Activated CD4-positive, alpha-beta memory T cell treated with anti-CD3 and anti-CD28 coated beads, Interleukin-2, amount 10 ng/mL, durations not matched to agents 7 days and 5 days (primary cell): ENCODE data around the gene AJAP1. TPM values are rescaled to one million over a fixed set of nuclear protein-coding genes. Genes with fewer than 3 reads are reported as not detected.

Source experiments
- CTCF ChIA-PET: fragments of 350-600 bp; sonication (Branson Sonifier 250); formaldehyde crosslinking; loops from one replicate; lab custom pipeline; 2021; ENCODE audit warnings: antibody characterized with exemption, inconsistent platforms; lab: Charles Lee
- POLR2A ChIA-PET: fragments of 350-600 bp; sonication (Branson Sonifier 250); formaldehyde crosslinking; loops from one replicate; lab custom pipeline; 2021; ENCODE audit warnings: antibody characterized with exemption; lab: Charles Lee
- DNase-seq: peaks from one replicate; pipeline ENCODE4 v3.0.0-alpha.2; 2020
- H3K27ac Mint-ChIP-seq: one replicate; pipeline ENCODE4 v1.8.0; 2021; ENCODE audit warnings: mild to moderate bottlenecking, mixed read lengths
- H3K27me3 Mint-ChIP-seq: one replicate; pipeline ENCODE4 v1.8.0; 2021; ENCODE audit warnings: mixed read lengths
- H3K36me3 Mint-ChIP-seq: one replicate; pipeline ENCODE4 v1.8.0; 2021; ENCODE audit warnings: low read depth, mixed read lengths
- H3K4me1 Mint-ChIP-seq: one replicate; pipeline ENCODE4 v1.8.0; 2021; ENCODE audit warnings: mixed read lengths
- H3K4me3 Mint-ChIP-seq: one replicate; pipeline ENCODE4 v1.8.0; 2021; ENCODE audit warnings: mild to moderate bottlenecking, mixed read lengths
- H3K9me3 Mint-ChIP-seq: one replicate; pipeline ENCODE4 v1.8.0; 2021; ENCODE audit warnings: mixed read lengths
- total RNA-seq, 2 experiments: library from RNA; stranded (reverse); gene quantifications; one replicate each; pipeline ENCODE4 v1.2.3, GENCODE V29; 2021

The AJAP1 gene
- total RNA-seq, 2 experiments from 2014 or later, result not detected

GRCh38 chr1:4636644-4637380, 17.6 kb upstream of the AJAP1 start:
- Mint-ChIP-seq H3K27me3 (peaks cover 6% of the 10 kb centered on the region), H3K27ac (no peak overlapping the region), H3K36me3 (no peaks in the 10 kb centered on the region), H3K9me3 (no peaks in the 10 kb centered on the region), H3K4me3 (no peak overlapping the region), H3K4me1 (no peaks in the 10 kb centered on the region)
- no peak for DNase-seq
- ChIA-PET POLR2A (no interaction called here), CTCF (no interaction called here)

- Mint-ChIP-seq H3K27ac (no peak overlapping the region), H3K9me3 (no peaks in the 10 kb centered on the region), H3K4me1 (no peaks in the 10 kb centered on the region), H3K27me3 (peaks cover 6% of the 10 kb centered on the region), H3K4me3 (no peak overlapping the region), H3K36me3 (no peaks in the 10 kb centered on the region)
- ChIA-PET POLR2A (no interaction called here), CTCF (no interaction called here)
- no peak for DNase-seq
Observed at GRCh38 chr1:4637616-4638344, 16.6 kb upstream of the AJAP1 start.

GRCh38 chr1:4638345-4638729, 16.1 kb upstream of the AJAP1 start:
- H3K27ac Mint-ChIP-seq, result no peak overlapping the region
- H3K4me1 Mint-ChIP-seq, result no peaks in the 10 kb centered on the region
- ChIA-PET POLR2A (no interaction called here), CTCF (no interaction called here)
- H3K36me3 Mint-ChIP-seq, result no peaks in the 10 kb centered on the region
- DNase-seq, result no peak
- peaks cover 6% of the 10 kb centered on the region for H3K27me3 Mint-ChIP-seq
- no peak overlapping the region for H3K4me3 Mint-ChIP-seq
- no peaks in the 10 kb centered on the region for H3K9me3 Mint-ChIP-seq

GRCh38 chr1:4640931-4641330, 13.5 kb upstream of the AJAP1 start:
- POLR2A ChIA-PET, result no interaction called here
- no peaks in the 10 kb centered on the region for H3K9me3 Mint-ChIP-seq
- CTCF ChIA-PET, result no interaction called here
- H3K27ac Mint-ChIP-seq, result no peak overlapping the region
- H3K36me3 Mint-ChIP-seq, result no peaks in the 10 kb centered on the region
- DNase-seq, result no peak
- no peak overlapping the region for H3K4me3 Mint-ChIP-seq
- no peaks in the 10 kb centered on the region for H3K4me1 Mint-ChIP-seq
- peaks cover 6% of the 10 kb centered on the region for H3K27me3 Mint-ChIP-seq

- ChIA-PET CTCF (no interaction called here), POLR2A (no interaction called here)
- H3K27me3 Mint-ChIP-seq, result peaks cover 4% of the 10 kb centered on the region
- H3K9me3 Mint-ChIP-seq, result no peaks in the 10 kb centered on the region
- no peaks in the 10 kb centered on the region for H3K4me1 Mint-ChIP-seq
- no peak overlapping the region for H3K27ac Mint-ChIP-seq
- H3K4me3 Mint-ChIP-seq, result no peak overlapping the region
- no peak for DNase-seq
- no peaks in the 10 kb centered on the region for H3K36me3 Mint-ChIP-seq
Observed at GRCh38 chr1:4647391-4647790, 7.0 kb upstream of the AJAP1 start.

- H3K9me3 Mint-ChIP-seq, result no peaks in the 10 kb centered on the region
- no peaks in the 10 kb centered on the region for H3K36me3 Mint-ChIP-seq
- peaks cover 12% of the 10 kb centered on the region for H3K27me3 Mint-ChIP-seq
- no peak overlapping the region for H3K4me3 Mint-ChIP-seq
- POLR2A ChIA-PET, result no interaction called here
- CTCF ChIA-PET, result no interaction called here
- H3K27ac Mint-ChIP-seq, result no peak overlapping the region
- no peaks in the 10 kb centered on the region for H3K4me1 Mint-ChIP-seq
- DNase-seq, result no peak
Observed at GRCh38 chr1:4648657-4649056, 5.8 kb upstream of the AJAP1 start.

GRCh38 chr1:4650481-4650880, 3.9 kb upstream of the AJAP1 start:
- peaks cover 15% of the 10 kb centered on the region for H3K27me3 Mint-ChIP-seq
- no peak overlapping the region for H3K27ac Mint-ChIP-seq
- CTCF ChIA-PET, result no interaction called here
- no peaks in the 10 kb centered on the region for H3K4me1 Mint-ChIP-seq
- no peaks in the 10 kb centered on the region for H3K9me3 Mint-ChIP-seq
- POLR2A ChIA-PET, result no interaction called here
- DNase-seq, result no peak
- no peaks in the 10 kb centered on the region for H3K36me3 Mint-ChIP-seq
- H3K4me3 Mint-ChIP-seq, result no peak overlapping the region

GRCh38 chr1:4650981-4651380, 3.4 kb upstream of the AJAP1 start:
- Mint-ChIP-seq H3K9me3 (no peaks in the 10 kb centered on the region), H3K27ac (no peak overlapping the region), H3K4me3 (no peak overlapping the region), H3K4me1 (no peaks in the 10 kb centered on the region), H3K27me3 (peaks cover 16% of the 10 kb centered on the region), H3K36me3 (no peaks in the 10 kb centered on the region)
- ChIA-PET POLR2A (no interaction called here), CTCF (no interaction called here)
- DNase-seq, result no peak

- Mint-ChIP-seq H3K4me1 (peaks cover 3% of the 10 kb centered on the region), H3K36me3 (no peaks in the 10 kb centered on the region), H3K27me3 (peaks cover 33% of the 10 kb centered on the region), H3K9me3 (no peaks in the 10 kb centered on the region), H3K27ac (no peak overlapping the region), H3K4me3 (no peak overlapping the region)
- DNase-seq, result peak; percentile 55
- POLR2A ChIA-PET, result no interaction called here
- CTCF ChIA-PET, result no interaction called here
Observed at GRCh38 chr1:4652631-4653327, 1.6 kb upstream of the AJAP1 start.

GRCh38 chr1:4653328-4653660, 1.1 kb upstream of the AJAP1 start:
- no peak overlapping the region for H3K27ac Mint-ChIP-seq

GRCh38 chr1:4654764-4655673, 610 bp downstream of the AJAP1 start:
- peaks cover 3% of the 10 kb centered on the region for H3K4me1 Mint-ChIP-seq
- POLR2A ChIA-PET, result no interaction called here
- H3K36me3 Mint-ChIP-seq, result no peaks in the 10 kb centered on the region
- H3K9me3 Mint-ChIP-seq, result no peaks in the 10 kb centered on the region
- DNase-seq, result no peak
- CTCF ChIA-PET, result no interaction called here
- peaks cover 46% of the 10 kb centered on the region for H3K27me3 Mint-ChIP-seq
- no peak overlapping the region for H3K4me3 Mint-ChIP-seq
- no peak overlapping the region for H3K27ac Mint-ChIP-seq

More at GRCh38 chr1:4653328-4653660, 1.1 kb upstream of the AJAP1 start:
- H3K27me3 Mint-ChIP-seq, result peaks cover 35% of the 10 kb centered on the region
- no peak for DNase-seq
- no peak overlapping the region for H3K4me3 Mint-ChIP-seq
- peaks cover 3% of the 10 kb centered on the region for H3K4me1 Mint-ChIP-seq
- H3K36me3 Mint-ChIP-seq, result no peaks in the 10 kb centered on the region
- ChIA-PET POLR2A (no interaction called here), CTCF (no interaction called here)
- H3K9me3 Mint-ChIP-seq, result no peaks in the 10 kb centered on the region

- POLR2A ChIA-PET, result no interaction called here
- H3K27me3 Mint-ChIP-seq, result peaks cover 46% of the 10 kb centered on the region
- H3K27ac Mint-ChIP-seq, result no peak overlapping the region
- DNase-seq, result no peak
- H3K4me1 Mint-ChIP-seq, result peaks cover 3% of the 10 kb centered on the region
- H3K9me3 Mint-ChIP-seq, result no peaks in the 10 kb centered on the region
- CTCF ChIA-PET, result no interaction called here
- no peak overlapping the region for H3K4me3 Mint-ChIP-seq
- H3K36me3 Mint-ChIP-seq, result no peaks in the 10 kb centered on the region
Observed at GRCh38 chr1:4655674-4656532, 1.5 kb downstream of the AJAP1 start.
